GM19043 (cell line): ENCODE results near the gene SLC26A6.

ENCODE experiments used
- ATAC-seq: cut with Tn5 transposase; IDR thresholded peaks from one replicate; pipeline ENCODE4 v1.9.1; 2021; ENCODE audit warnings: low read depth; ENCODE audit not compliant: unreplicated experiment

SLC26A6 gene

DNA sequence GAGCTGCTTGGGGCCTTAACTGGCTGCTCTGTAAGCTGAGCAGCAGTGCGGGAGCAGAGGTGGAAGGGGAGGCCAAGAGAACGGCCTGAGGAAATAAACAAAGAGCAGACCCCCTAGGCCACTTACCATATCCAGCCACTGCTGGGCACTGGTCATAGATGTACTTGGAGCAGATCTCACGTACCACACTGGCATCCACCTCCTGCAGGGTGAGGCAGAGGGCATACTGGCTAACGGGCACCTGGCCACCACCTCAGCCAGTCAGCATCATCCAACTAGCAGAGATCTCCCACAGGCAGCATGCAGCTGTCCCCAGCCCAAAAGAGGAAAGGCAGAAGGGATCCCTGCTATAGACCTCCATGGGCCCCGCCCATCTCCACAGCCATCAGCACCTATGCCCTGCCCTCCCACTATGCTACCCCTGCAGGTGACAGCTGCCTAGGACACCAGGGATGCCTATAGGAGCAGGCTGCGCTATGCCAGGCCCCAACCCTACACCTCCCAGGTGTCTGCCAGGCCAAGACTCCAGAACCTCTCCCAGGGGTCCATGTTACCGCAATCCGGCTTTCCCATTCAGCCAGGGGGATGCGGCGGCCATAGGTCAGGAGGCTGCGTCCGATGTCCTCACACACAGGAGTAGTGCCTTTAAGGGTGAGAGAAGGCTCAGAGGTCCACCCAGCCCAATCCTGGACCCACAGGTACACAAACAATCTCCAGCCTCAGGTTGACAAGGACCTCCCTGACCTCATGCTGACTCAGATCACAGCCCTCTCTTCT is 35.6 kb downstream of the SLC26A6 start:
- no peak for ATAC-seq

GRCh38 chr3:48599077-48599501 is 36.2 kb downstream of the SLC26A6 start:
- ATAC-seq = no peak

DNA sequence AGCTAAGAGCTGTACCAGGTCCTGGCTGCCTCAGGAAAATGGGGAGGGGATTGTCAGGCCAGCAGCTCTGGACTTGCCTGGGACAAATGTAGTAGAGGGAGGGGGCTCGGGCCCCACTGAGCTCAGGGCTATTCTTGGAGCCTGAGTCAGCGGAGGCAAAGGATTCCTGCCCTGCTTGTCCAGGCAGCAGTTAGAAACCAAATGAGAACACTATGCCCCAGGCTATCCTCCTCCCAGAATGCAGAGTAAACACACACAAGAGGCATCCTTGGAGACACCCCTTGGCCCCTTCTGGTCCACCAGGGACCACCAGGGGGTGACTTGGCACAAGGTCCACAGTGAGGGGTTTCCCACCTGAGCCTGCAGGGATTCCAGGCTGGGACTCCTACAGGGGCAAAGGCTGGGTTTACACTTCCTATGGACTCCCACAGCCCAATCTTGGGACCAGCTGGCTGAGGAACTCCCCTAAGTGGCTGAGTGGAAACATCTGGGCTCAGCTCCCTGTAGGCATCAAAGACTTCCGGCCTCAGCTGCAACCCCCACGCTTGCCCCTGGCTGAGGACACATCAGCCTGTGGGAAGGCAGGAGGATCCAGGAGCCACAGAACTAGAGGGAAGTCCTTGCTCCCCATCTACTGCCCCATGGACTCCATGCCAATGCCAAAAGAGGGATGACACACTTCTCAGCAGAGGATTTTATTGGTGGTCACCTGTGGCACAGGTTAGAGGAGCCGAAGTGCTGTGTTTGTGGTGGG is 36.8 kb downstream of the SLC26A6 start:
- ATAC-seq = no peak

GRCh38 chr3:48597408-48597800 is 37.9 kb downstream of the SLC26A6 start:
- ATAC-seq = no peak

DNA sequence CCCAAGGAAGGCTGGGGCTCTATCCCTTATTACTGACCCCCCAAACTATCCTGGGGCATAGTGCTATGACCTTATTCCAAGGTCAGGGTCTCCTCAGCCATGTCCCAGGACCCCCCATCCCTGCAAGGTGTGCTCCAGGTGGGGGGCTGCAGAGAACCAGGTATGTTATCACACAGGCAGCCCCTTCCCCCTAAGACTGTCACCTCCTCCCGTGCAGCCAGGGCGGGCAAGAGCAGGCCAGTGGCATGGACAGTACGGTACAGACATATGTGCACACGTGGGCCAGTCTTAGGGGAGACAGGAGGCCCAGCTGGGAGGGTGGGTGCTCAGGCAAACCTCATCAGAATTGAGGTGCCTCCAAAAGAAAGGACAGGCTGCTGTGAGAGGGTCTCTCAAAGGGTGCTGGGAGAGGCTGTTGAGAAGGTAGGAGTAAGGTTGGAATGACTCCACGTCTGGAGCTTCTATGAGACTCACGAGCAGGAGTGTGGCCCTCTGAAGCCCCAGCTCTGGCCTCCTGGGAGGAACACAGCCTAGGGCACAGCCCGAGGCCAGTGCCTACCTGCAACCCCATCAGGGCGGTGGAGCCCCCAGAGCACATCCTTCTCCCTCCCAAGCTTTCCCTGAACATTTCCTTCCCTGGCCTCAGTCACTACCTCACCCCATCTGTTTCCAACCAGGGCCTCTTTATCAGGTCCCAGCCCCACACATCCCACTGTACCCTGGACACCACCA is 38.4 kb downstream of the SLC26A6 start:
- ATAC-seq = no peak

DNA sequence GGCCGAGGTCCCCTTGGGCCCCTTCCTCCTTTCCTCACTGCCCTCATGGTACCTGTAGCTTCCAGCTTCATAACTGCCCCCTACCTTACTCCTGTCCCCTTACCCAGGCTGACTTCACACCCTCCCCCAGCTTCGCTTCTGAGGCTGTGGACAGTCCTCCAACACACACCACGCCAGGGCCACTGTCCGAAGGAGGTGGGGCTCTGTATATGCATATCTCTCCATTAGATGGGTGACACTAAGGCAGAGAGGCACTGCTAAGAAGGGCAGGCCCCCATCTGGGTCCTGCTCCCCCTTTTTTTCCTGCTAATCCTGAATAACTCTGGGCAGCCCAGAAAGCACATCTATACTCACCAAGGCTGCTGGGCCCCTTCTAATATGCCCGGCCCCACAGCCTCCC is 39.1 kb downstream of the SLC26A6 start:
- ATAC-seq = no peak

- ATAC-seq = no peak
These were observed 39.6 kb downstream of the SLC26A6 start for GRCh38 chr3:48595526-48596121.

DNA sequence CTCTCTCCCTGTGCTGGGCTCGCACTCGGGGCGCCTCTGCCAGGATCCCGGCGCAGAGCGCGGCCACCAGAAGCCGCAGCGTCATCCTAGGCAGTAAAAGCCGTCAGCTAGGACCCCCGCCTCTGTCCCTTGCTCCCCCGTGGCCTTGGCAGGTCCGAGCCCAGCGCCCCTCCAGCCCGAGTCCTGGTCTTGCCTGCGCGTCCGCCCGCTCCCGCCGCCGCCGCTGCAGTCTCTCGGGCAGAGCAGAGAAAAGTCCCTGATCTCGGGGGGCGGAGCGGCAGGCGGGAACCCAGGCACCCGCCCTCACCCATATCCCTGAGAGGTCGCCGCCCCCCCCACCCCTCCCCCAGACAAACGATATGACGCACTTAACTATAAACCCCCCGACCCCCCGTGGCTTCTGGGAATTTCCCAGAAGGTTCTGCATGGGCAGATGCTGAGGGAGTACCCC is 40.2 kb downstream of the SLC26A6 start, which contains the start of gene COL7A1:
Gene COL7A1, minus strand, starts transcription at position 255 of the 451 bp plus-strand sequence. Its CDS starts 170 bp downstream, at position 85.
- ATAC-seq = no peak

GRCh38 chr3:48594417-48595049 is 40.7 kb downstream of the SLC26A6 start:
- no peak for ATAC-seq

DNA sequence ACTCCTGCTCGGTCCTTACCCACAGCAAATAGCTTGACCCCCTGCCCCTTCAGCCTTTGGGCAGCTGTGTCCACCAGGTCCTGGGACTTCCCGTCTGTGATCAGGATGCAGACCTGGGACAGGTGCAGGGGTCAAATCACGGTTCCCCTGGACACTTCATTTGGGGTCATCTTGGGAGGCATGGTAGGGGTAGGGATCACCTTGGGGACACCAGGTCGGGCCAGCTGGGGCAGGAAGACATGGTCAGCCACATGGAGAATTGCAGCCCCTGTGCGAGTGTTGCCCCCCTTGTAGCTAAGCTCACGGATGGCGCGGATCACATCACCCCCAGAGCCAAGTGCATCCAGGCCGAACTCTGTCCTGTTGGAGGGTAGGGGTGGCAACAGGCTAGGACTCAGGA is 41.9 kb downstream of the SLC26A6 start:
- ATAC-seq = no peak

DNA sequence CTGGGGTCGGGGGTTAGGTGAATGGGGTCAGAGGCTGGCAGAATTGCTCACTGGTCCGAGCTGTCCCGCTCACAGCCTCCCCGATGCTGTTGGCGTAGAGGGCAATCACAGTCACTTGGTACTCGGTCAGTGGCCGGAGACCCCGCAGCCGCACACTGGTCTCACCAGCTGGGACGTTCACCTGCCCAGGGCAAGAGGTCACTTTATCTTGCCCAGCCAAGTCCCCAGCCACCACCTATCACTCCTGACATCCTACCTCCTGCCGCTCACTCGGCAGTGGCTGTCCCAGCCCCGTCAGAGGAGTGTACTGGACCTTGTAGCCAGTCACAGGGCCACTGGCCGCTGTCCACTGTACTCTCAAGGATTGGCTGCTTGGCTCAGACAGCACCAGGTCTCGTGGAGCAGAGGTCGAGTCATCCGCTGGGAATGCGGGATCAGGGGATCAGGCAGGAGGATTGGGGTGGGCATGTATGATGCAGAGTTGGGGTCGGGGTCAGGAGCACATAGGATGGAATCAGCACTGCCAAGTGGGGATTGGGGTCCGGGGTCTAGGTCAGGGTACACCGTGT is 42.7 kb downstream of the SLC26A6 start:
- ATAC-seq = no peak

DNA sequence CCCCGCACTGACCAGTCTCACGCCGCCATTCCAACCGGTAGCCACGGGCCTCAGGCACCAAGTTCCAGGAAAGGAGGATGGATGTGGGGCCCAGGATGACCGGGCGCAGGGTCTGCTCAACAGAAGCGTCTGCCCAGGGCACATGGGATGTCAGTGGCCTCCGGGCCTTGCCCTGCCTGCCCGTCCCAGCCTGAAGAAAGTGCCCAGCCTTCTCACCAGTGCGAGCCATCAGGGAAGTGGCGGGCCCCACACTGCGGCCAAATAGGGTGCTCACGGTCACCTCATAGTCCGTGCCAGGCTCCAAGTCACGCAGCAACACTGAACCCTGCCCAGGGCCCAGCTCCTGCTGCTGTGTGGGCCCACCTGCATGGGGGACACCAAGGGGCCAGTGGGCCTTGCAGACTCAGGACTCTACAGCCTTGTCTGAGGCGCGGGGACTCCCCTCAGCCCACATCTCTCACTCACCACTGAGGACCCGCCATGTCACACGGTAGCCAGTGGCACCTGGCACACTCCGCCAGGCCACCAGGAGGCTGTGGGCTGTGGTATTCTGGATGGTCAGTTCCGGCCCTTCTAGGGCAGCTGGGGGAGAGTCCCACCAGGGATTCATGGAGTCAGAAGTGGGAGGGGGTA is 43.3 kb downstream of the SLC26A6 start:
- ATAC-seq = no peak

DNA sequence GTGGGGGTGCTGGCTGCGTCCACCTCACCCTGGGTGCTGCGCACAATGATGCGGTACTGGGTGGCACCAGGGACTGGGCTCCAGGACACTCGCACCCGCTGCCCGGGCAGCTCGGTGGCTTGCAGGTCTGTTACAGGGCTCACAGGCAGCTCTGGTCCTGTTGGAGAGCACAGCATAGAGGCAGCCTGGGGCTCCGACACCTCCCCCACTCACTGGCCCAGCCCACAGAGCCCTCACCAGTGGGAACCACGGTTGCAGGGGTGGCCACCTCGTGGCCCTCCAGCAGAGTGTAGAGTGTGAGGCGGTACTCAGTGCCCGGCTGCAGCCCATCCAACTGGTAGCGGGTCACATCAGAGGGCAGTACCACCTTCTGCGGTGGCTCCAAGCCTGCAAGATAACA is 43.8 kb downstream of the SLC26A6 start:
- ATAC-seq = no peak

DNA sequence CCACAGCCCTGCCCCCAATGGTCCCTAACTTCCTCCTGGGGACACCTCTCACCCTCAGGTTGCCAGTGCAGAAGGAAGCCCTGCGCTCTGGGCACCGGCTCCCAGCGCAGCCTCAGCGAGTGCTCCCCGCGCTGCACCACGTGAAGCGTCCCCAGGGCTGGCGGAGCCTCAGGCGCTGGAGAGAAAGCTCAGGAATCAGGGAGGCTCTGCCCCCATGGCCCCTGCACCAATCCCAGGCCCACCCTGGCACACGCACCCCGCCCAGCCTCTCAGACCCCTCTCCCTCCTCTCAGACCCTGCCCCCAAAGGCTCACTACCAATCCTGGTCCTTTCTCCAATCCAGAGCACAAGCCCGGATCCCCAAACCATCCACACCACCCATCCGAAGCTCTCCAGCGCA is 47.0 kb downstream of the SLC26A6 start:
- no peak for ATAC-seq

- no peak for ATAC-seq
These were observed 47.6 kb downstream of the SLC26A6 start for GRCh38 chr3:48587686-48588085.

GRCh38 chr3:48585411-48585810 is 49.9 kb downstream of the SLC26A6 start:
- ATAC-seq = no peak

- no peak for ATAC-seq
These were observed 50.4 kb downstream of the SLC26A6 start for GRCh38 chr3:48584836-48585235.

GRCh38 chr3:48581621-48582481 is 53.4 kb downstream of the SLC26A6 start:
- no peak for ATAC-seq

GRCh38 chr3:48576647-48577046 is 58.6 kb downstream of the SLC26A6 start:
- no peak for ATAC-seq
